NCI-H2227 (cell line): ENCODE results near the gene SLC19A1.
A peak's percentile ranks its signal among the peaks of the same experiment; 100 is the strongest.

ENCODE experiments used
- DNase-seq: peaks from one replicate; lab custom pipeline; 2025; ENCODE audit not compliant: unreplicated experiment; lab: John Stamatoyannopoulos, UW

SLC19A1 gene

GRCh38 chr21:45494851-45495680, 47.2 kb downstream of the SLC19A1 start:
- no peak for DNase-seq

DNA sequence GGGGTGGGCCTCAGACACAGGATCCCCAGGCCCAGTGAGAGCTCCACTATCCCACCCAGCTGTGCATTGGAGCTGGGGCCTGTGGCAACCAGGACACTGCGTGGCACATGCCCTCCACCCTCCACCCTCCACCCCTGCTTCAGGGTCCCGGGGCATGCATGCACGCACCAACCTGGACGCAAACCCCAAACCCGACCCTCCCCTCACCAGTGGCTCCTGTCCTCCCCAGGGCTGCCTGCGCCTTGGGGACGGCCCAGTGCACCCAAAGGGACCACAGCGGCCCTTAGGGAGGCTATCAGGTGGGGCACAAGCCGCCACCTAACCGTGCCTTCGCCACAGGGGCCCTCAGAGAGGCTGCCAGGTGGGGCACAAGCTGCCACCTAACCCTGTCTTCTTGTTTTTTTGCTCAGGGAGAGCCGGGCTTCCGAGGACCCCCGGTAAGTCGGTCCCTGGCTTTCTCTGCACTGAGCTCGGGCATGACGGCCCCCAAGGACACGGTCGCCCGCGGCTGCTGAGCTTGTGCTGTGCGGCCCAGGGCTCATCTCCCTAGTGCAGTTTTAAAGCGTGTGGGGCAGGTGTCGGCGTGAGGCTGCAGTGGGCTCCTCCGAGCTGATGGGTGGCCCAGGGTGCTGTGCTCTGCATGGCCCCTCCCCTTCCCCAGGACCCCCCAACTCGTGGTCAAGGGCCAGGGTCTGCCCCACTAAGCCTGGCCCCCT, 47.9 kb downstream of the SLC19A1 start:
- DNase-seq: no peak

- DNase-seq: no peak
These were observed 48.7 kb downstream of the SLC19A1 start for GRCh38 chr21:45493401-45494001.

GRCh38 chr21:45492765-45493164, 49.5 kb downstream of the SLC19A1 start:
- DNase-seq: no peak

DNA sequence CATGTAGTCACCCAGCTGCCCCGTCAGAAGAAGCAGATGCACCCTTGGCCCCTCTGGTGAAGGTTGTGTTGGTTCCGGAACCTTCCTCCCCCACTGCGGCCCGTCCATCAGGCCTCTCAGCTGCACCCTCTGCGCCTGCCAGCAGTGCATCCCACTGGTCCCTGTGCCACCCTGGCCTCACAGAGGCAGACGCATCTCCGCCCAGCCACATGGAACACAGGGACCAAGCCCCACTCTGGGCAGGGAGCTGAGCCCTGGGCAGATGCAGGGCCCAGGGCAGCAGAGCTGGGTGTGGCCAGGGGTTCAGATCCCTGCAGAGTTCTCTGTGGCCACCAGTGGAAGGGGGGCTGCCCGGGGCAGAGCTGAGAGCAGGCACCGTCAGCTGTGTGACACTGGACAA, 50.6 kb downstream of the SLC19A1 start:
- no peak for DNase-seq

DNA sequence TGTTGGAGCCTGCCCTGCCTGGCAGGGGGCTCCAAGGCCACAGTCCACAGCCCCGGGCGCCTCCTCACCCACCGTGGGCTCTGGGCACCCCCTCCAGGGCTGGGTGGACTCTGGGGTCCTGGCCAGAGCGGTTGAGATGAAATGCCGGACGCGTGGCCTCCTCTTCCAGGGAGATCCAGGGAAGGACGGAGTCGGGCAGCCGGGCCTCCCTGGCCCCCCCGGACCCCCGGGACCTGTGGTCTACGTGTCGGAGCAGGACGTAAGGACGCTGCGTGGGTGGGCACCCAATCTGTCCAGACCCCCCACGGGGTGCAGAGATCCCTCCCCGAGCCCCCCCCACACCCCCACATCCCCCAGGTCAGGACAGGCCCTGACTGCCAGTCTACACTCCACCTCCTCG, 51.2 kb downstream of the SLC19A1 start:
- DNase-seq: no peak

DNA sequence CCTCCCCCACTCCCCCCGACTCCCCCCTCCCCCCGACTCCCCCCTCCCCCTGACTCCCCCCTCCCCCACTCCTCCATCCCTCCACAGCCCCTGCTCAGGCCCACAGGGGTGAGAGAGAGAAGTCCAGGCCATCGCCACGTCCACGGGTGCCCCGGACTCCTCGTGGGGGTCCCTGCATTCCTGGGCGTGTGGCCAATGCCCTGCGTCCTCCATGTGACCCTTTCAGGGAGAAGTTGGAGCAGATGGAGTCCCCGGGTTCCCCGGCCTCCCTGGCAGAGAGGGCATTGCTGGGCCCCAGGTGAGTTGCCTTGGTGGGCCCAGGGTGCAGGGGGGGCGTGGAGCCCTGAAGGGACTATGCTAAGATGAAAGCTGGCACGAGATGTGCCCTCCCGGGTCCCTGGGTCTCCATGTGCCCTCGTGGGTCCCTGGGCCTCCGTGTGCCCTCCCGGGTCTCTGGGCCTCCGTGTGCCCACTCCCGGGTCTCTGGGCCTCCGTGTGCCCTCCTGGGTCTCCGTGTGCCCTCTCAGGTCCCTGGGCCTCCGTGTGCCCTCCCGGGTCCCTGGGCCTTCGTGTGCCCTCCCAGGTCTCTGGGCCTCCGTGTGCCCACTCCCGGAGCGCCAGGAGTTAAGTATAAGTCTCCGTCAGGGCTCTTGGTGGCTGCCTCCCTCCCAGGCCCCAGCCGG, 52.0 kb downstream of the SLC19A1 start:
- DNase-seq: no peak

GRCh38 chr21:45489722-45489982, 52.6 kb downstream of the SLC19A1 start:
- DNase-seq: no peak

DNA sequence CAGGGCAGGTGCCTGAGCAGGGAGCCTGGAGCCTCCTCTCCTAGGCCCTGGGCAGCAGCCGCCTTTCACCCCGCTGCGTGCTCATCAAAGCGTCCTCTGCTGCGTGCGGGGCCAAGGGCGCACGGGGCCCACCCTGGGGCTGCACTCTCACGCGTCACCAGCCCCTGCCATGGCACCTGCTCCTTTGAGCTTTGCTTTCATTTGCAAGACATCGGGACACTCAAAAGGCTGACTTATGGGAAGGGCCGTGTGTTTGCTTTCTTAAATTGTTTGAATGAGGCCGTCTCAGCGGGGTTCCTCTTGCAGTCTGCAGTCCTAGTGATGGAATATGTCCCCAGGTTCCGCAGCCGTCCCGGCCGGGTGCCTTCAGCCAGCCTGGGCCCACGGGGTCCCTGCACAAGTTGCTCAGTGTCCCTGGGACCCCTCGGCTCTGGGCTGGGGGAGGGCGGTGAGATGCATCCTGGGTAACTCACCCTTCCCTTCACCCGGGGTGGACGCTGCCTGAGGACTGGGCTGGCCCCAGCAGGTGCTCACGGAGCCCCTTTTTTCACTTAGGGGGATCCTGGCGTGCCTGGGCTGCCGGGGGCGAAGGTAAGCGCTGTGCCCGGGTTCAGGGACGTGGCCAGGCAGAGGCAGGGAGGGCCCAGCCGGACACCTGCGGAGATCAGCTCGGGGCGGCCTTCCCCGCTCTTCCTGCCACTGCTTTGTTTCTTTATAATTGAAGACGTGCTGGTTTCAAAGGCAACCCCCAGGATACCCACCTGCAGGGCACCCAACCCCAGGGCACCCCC, 53.1 kb downstream of the SLC19A1 start:
- DNase-seq: peak; percentile 26

DNA sequence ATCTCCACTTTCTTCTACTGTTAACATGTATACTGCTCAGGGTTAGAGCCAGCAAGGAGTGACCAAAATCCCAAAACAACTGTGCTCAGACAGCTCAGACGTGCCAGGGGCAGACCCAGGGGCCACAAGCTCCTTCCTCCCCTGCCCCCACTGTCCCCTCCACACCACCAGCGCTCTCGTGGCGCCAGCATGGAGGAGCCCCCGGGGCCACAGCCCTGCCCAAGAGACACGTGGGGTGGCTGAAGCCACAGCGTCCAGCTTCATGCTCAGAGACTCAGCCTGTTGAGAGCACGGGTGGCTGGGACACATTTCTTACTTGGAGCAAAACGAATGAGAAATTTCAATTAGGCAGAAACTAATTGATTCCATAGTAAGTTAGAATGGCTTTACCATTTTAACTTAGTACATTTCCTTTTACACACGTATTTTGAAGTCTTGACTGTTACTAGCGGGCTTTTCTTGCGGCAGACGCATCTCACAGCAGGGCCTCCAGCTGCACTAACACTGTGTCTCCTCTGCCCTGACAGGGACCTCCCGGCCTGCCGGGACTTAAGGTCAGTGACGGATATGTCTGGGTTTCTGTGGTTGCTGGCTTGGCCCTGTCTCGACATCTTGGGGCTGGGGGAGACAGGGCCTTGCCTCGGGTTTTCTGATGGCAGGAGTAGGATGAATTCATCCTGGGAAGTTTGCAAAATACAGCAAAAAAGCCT, 54.2 kb downstream of the SLC19A1 start:
- no peak for DNase-seq

DNA sequence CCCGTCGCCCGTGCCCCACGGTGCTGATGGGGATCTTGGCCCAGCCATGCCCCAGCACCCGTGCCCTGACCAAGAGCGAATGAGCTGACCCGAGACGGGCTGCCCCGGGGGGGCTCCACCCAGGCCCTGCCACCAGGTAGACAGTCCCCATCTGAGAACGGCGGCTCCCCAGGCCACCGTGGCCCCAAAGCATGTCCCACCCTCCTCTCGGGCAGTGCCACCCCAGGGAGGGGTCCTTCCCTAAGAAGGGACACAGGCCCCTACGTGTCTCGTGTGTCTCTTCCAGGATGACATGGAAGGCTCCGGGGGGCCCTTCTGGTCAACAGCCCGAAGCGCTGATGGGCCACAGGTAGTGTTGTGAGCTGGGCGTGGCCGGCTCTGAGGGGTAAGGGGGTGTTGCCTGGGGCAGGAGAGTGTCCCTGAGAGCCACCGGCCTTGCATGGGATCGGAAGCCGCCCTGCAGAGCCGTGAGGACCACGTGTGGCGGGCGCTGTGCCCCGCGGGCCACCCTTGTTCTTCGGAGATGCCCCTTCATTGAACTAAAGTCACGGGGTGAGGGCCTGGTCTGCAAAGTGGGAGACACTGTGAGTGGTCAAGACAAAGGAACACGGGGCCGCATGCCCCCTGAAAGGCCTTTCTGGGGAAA, 55.0 kb downstream of the SLC19A1 start:
- DNase-seq: no peak

- DNase-seq: no peak
These were observed 55.6 kb downstream of the SLC19A1 start for GRCh38 chr21:45486443-45487160.

DNA sequence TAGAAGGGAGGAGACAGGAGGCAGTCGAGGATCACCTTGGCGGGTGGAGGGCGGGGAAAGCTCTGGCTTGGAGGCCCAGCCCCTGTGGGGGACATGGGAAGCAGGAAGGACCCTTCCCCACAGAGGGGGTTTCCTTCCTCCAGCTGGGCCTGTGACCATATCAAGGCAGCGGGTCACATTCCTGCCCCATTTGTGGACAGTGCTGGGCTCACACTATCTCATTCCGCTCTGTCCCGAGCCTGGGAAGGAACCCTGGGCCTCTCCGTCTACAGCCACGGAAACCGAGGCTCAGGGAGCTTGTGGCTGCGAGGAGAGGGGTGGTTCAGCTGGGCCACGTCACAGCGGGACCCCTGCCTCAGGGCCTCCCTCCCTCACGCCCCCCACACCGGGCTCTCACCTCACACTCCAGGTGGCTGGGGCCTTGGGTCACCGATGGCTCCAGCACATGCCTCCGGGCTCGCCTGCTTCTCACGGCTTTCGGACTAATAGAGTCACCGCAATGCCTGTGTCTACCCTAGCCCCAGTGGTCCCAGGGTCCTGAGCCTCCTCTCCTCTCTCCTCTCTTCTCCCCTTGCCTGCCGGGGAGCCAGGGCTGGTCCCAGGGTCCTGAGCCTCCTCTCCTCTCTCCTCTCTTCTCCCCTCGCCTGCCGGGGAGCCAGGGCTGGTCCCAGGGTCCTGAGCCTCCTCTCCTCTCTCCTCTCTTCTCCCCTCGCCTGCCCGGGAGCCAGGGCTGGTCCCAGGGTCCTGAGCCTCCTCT, 56.4 kb downstream of the SLC19A1 start:
- no peak for DNase-seq

- no peak for DNase-seq
These were observed 57.9 kb downstream of the SLC19A1 start for GRCh38 chr21:45484318-45484717.

DNA sequence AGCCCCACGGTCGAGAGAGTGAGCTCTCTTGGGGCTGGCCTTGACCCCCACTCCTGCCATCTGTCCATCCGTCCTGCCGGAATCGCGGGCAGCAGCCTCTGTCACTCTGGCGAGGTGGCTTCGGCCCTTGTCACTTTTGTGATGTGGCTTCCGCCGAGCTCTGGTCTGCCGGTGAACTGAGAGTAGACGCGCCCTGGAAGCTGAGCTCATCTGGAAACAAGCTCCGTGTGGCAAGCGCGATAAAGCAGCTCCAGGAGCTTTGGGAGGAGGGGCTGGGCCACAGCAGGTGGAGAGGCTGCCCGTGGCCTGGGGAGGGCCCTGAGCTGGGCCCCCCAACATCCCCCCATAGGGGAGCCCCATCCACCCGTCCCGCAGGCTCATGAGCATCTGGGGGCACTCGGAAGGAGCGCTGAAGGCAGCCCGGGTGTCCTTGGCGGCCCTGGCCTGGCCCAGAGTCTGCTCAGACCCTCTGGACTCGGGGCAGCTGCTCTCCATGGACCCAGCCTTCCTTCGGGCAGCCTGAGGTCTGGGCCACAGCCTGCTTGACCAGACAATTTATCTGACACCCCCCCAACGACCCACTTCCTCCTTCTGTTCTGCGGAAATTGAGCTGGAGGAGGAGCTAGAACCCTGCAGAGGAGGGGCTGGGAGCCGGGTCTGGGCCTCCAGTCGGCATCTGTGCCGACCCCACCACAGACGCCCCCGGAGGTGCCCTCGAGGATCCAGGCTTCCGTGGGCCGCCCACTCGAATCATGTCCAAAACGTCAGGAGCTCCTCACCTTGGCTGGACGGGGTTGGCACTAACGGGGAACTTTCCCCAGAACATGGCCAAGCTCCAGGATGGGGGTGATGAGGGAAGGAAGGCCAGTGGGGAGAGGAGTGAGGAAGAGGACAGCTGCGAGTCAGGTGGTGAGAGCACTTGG, 59.1 kb downstream of the SLC19A1 start:
- no peak for DNase-seq

DNA sequence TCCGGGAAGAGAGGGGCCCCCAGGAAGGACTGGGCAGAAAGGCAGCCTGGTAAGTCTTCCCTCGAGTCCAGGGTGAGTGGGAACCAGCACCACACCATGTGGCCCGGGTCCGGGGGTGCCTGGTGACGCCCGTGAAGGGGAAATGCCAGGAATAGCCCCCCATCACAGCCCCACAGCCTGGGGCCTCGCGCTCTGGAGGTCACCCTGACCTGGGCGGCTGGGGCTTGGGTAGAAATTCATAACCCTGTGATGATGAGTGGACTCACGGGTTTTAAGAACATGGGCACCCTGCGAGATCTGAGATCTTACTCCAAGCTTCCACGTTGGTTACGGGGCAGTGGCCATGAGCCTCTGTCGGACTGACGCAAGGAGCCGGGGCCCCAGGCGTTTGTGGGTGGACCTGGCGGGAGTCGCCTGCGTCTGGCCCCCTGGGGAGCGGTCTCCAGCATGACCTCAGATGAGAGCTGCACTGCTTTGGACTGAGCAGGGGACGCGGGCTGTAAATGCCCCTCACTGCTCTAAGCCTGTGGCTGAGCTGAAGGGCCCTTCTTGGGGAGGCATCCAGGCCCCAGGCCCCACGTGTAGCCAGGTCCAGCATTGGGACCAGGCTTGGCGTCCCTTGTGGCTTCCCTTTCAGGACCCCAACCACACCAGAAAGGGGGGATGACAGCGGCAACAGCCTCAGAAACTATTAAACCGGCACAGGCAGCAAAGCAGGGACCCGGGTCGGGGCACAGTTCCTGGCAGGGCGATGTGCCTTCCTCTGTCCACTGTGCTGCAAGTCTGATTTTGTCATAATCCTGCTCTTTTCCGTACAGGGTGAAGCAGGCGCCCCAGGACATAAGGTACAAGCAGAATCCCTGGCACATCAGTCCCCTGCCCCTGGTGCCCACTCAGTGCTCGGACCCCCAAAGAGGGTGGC, 60.0 kb downstream of the SLC19A1 start:
- DNase-seq: no peak
